HG03460 (cell line): ENCODE results near the gene TFIP11.

ENCODE experiments used
- ATAC-seq: cut with Tn5 transposase; IDR thresholded peaks from one replicate; pipeline ENCODE4 v1.9.1; 2021; ENCODE audit not compliant: unreplicated experiment

TFIP11 gene

GRCh38 chr22:26508148-26508547, 4.1 kb downstream of the TFIP11 start:
- ATAC-seq = no peak

DNA sequence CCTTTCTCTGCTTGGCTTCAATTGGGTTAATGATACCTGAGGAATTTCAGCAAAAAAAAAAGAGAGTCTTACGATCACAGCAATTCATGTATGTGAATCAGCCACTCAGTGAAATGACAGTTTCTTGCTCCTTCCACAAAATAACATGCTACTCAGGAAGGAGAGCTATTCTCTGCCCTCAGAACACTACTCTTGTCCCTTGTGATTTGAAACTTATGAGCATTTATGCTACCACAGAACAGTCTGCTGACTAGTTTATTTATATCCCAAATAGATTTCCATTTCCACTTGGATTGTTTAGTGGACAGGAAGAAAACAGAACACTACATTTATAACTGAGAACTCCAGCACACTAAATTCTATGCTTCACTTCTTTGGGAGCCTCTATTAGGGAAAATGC, 8.5 kb downstream of the TFIP11 start:
- no peak for ATAC-seq

DNA sequence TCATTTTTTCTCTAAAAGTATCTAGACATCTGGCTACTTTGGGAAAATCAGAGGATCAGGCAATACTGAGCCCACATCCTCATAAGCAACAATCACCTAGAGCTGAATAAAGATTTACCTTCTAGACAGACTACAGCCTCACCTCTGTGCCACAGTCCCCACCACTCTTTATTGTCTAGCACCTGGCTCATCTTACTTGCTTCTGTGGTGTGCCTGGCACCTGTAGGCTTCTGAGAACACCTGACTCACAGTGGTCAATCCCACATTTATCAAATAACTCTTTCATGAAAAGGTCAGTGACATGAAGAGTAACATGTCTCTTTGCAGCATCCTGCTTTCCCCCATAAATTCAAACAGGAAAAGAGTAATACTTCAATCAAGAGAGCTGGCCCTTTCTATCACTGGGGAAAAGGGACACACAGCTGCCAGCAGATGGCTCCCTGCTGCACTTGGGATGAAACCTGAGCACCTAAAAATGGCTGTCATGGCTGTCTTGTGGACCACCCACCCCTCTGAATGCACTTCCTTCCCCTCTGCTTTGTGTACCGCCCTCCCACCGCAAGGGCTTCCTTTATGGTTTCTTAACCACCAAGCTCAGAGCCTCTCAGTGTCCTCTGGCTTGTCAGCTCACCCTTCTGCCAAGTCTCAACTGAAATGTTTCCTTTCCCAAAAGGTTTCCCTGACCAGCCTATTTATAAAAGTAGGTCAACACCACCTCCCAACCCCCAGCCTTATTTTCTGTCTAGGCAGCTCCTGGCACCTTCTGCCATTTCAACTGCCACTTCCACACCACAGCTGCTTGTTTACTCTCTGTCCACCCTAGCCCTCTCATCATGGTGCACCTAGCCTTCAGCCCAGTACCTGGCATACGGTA, 9.3 kb downstream of the TFIP11 start:
- no peak for ATAC-seq

DNA sequence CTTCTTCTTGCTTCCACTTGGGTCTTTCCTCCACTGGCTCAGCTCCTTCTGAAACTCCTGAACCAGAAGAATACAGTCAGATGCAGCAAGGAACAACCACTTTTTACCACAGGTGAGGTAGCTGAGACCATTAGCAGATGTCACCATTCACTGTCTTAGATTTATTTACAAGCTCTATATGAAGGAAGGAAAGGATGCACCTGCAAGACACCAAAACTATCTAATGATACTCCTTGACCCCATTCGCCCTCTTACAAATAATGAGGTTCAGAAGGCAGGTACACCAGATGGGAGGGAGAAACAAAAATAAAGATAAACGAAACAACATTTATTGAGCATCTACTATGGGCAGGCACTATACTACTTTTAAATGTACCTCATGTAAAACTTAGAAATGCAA, 10.3 kb downstream of the TFIP11 start:
- ATAC-seq = no peak

- no peak for ATAC-seq
Measured at GRCh38 chr22:26499188-26499703, 13.0 kb downstream of the TFIP11 start.

GRCh38 chr22:26496456-26496855, 15.8 kb downstream of the TFIP11 start:
- ATAC-seq = no peak

DNA sequence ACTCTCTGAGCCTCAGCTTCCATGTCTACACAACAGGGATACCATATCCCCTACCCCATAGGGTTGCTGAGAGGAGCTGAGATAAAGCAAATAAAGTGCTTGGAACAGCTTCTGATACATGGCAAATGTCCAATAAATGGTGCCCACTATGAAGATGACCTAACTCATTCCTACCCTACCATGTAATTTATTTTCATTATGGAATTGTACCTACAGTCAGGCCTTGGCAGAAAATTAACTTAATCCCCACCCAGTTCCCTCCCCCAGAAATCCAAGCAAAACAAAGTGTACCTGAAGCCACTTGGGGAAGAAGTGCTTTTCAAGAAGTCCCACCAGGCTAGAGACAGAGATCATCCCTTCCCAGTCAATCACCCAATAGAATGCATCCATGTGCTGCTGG, 17.8 kb downstream of the TFIP11 start:
- ATAC-seq = no peak

GRCh38 chr22:26492220-26492619, 20.1 kb downstream of the TFIP11 start:
- no peak for ATAC-seq

- no peak for ATAC-seq
Measured at GRCh38 chr22:26489447-26490036, 22.7 kb downstream of the TFIP11 start.

- ATAC-seq = no peak
Measured at GRCh38 chr22:26487996-26488395, 24.3 kb downstream of the TFIP11 start.

GRCh38 chr22:26486394-26486793, 25.9 kb downstream of the TFIP11 start:
- ATAC-seq = no peak

- ATAC-seq = no peak
Measured at GRCh38 chr22:26485806-26486390, 26.4 kb downstream of the TFIP11 start.

- no peak for ATAC-seq
Measured at GRCh38 chr22:26485013-26485412, 27.3 kb downstream of the TFIP11 start.

DNA sequence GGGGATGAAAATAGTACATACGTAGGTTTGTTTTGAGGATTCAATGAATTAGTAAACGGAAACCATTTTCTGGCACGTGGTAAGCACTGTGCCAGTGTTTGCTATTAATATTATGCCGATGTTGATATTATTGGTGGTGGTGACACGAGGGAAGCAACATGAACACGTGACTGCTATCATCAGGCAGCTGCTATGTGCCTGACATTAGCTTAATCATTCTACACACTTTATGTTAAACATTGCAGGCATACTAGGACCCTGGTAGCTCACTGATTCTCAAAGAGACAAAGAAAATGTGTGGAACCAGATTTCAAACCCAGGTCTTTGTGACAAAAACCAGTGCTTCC, 27.9 kb downstream of the TFIP11 start:
- no peak for ATAC-seq

GRCh38 chr22:26483439-26484359, 28.6 kb downstream of the TFIP11 start, which contains the start of the genes HPS4 and SRRD:
Gene HPS4, minus strand, starts transcription at chr22:26483783. Its CDS starts 2,021 bp downstream, at chr22:26481762.
Gene SRRD, plus strand, starts transcription at chr22:26483877. Its CDS starts 14 bp downstream, at chr22:26483891.
- ATAC-seq = peak; percentile 62

- no peak for ATAC-seq
Measured at GRCh38 chr22:26483043-26483438, 29.2 kb downstream of the TFIP11 start.

- ATAC-seq = no peak
Measured at GRCh38 chr22:26482161-26482560, 30.1 kb downstream of the TFIP11 start.

DNA sequence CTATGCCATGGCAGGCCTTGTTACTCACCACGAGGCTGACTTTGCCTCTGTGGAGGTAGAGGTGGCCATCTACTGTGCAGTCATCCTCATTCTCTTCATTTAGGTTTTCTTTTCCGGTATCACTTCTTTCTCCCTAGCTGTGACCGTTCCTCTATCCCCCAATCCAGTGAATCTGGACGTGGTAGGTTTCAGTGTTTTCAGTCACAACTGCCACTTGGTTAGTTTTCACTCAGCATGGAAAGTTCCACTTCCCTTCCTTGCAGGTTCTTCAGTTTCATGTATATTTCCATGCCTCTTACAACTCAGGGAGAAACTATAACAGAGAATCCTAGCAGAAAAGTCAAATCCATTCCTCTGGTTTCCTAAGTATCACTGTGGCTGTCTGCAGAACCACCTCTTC, 30.6 kb downstream of the TFIP11 start:
- ATAC-seq = no peak

DNA sequence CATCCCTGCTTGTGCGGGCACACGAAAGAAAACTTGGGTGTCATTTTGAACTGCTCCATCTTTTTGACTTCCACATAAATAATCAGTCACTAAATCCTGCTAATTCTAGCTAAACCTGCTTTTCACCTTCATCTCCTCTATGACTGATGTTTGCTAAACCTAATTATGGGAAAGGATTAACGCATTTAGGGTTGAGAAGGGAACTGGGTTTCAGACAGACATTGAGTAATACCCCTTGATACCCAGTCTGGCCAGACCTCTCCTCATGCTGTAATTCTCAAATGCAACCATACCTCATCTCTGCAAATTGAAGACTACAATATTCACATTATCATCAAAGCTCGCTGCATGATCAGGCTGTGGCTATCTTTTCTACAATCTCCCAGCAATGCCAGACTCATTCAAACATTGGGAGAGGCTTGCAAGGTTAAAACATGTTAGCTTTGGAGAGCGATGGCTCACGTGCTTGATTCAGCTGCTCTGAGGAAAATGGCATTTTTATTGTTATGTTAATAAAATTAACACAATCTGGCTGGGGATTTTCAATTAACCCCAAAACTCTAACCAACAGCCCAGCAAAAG, 31.1 kb downstream of the TFIP11 start:
- no peak for ATAC-seq

DNA sequence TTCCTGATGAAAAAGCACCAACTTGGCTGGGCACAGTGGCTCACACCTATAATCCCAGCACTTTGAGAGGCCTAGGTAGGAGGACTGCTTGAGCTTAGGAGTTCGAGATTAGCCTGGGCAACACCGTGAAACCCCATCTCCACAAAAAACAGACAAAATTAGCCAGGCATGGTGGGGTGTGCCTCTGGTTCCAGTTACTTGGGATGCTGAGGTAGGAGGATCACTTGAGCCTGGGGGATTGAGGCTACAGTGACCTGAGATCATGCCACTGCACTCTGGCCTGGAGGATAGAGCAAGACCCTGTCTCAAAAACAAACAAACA, 31.7 kb downstream of the TFIP11 start:
- ATAC-seq = no peak
